HG02981 (cell line): ENCODE results near the gene CLEC6A.
"Not testable (repeated sequence)": the region's sequence is repeated elsewhere in the genome, so short reads cannot be mapped to it uniquely, and the experiment has no call there.

ENCODE experiments used
- ATAC-seq: cut with Tn5 transposase; IDR thresholded peaks from one replicate; pipeline ENCODE4 v1.9.1; 2021; ENCODE audit warnings: mild to moderate bottlenecking, moderate library complexity; ENCODE audit not compliant: unreplicated experiment

CLEC6A gene

DNA sequence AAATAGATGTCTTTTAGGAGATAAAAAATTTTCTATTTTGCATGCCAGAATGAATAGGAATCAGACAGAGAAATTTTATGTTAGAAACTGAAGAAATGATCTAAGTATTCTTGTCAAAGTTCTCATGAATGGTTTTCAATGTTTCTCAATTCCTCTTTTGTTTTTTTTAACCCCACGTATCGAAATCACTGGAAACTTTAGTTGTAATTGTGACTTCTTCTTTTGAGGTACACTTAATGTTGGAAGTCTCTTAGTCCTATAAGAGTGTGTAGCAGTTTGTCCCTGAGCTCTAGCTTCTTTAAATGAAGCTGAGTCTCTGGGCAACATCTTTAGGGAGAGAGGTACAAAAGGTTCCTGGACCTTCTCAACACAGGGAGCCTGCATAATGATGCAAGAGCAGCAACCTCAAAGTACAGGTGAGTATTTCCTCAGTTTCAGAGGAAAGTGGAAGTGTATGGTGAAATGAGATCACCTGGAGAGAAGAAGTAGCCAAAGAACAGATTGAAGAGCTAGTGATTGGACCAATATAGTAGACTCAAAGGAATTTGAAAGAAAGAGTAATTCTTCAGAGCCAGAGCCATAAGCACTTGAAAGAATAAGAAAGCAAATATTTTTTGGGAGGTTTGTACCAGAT, at the start of gene CLEC6A:
Gene CLEC6A (plus strand): TSS at position 236 of the 634 bp plus-strand sequence. CDS start 150 bp downstream, at position 386.
- ATAC-seq, result no peak

DNA sequence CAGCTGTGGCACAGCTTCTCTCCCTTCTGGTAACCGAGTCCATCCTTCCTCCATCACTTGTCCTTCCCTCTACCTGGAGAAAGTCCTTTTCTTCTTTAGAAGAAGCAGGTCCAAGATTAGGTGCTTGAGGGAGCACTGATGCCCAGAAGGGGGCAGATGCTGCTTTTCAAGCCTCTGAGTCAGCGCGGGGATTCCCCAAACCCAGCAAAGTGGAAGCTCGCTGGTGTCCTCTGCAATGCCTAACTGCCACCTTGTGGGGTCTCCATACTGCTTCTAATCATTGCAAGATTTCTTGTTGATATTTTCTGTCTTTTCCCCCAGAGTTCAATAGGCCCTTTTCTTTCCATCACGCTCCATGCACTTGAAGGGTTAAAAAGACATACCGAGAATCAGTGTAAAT, 36.2 kb upstream of the CLEC6A start:
- not testable (repeated sequence) for ATAC-seq

DNA sequence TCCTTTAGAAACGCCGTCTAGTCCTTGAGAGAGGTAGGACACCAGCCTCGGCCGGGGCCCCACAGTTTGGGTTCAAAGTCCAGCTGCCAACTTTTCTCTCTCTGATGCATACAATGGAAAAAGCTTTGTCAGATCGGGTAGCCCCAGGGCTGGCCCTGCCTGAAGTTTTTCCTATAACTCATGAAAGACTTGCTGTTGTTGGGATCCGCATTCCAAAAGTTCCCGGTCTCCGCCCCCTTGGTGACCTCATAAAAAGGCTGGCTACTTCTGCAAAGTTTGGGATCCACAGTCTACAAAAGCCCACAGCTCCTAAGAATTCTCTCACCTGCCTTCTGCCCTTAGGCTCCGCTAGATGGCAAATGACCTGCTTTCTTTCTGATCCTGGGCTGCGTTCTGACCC, 35.3 kb upstream of the CLEC6A start:
- no peak for ATAC-seq

- ATAC-seq, result not testable (repeated sequence)
Observed at GRCh38 chr12:8444536-8445278, 11.1 kb upstream of the CLEC6A start.

DNA sequence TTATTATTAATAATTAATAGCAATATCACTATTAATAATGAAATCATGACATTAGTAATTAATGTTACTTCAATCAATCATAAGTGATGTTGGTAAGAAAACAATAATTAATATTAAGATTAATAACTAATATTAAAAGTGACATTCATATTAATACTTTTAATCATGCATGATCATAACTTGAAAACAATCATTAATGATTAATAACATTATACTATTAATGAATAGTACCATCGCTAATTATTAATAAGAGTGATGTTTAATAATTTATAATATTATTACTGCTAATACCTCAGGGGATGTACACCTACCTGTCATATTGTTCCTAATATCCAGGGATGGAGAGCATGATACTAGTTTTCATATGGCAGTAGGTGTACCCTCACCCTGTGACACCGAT, 10.0 kb upstream of the CLEC6A start:
- ATAC-seq, result no peak

GRCh38 chr12:8446642-8447547, 8.9 kb upstream of the CLEC6A start:
- ATAC-seq, result no peak

- ATAC-seq, result no peak
Observed at GRCh38 chr12:8449355-8449859, 6.4 kb upstream of the CLEC6A start.

- no peak for ATAC-seq
Observed at GRCh38 chr12:8452036-8452435, 3.7 kb upstream of the CLEC6A start.

GRCh38 chr12:8453021-8453513, 2.7 kb upstream of the CLEC6A start:
- no peak for ATAC-seq

GRCh38 chr12:8453796-8454195, 2.0 kb upstream of the CLEC6A start:
- ATAC-seq, result no peak

DNA sequence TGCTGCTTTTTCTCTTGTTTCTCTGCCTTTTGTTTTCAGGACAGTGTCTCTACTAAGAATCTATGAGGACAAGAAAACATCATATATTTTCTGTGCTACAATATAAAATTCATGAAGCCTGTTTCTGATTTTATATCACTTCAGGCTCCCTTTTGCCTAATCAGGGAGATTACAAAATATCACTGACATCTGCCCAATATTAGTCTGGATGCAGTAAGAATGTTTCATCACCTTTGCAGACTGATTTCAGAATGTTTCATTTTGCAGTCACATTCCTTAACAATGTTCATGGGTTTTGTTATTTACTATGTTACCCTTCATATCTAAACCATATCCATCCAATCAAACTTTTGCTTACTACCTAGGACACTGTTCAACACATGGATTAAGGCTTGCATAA, 491 bp upstream of the CLEC6A start:
- ATAC-seq, result no peak

- ATAC-seq, result no peak
Observed at GRCh38 chr12:8461426-8461825, 5.7 kb downstream of the CLEC6A start.

DNA sequence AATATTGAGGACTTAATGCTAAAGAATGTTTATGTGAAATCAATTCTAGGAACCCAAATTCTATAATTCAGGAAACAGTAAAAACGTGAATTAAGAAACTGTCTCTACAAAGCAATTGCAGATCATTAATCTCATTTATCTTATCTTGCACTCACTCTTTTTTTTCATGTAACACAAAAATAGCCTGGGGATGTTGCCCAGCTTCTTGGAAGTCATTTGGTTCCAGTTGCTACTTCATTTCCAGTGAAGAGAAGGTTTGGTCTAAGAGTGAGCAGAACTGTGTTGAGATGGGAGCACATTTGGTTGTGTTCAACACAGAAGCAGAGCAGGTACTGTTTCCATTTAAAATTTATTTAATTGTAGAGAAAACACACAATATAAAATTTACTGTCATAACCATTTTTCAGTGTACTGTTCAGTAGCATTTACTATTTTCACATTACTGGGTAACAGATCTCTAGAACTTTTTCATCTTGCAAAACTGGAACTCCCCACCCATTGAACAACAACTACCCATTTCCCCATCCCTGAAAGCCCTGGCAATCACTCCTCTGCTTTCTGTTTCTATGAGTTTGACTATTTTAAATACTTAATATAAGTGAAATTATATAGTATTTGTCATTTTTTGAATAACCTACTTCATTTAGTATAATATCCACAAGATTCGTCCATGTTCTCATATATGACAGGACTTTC, 9.7 kb downstream of the CLEC6A start:
- no peak for ATAC-seq

- ATAC-seq, result no peak
Observed at GRCh38 chr12:8466241-8466640, 10.5 kb downstream of the CLEC6A start.

- ATAC-seq, result no peak
Observed at GRCh38 chr12:8471090-8471489, 15.3 kb downstream of the CLEC6A start.

GRCh38 chr12:8475508-8476203, 19.9 kb downstream of the CLEC6A start:
- no peak for ATAC-seq

DNA sequence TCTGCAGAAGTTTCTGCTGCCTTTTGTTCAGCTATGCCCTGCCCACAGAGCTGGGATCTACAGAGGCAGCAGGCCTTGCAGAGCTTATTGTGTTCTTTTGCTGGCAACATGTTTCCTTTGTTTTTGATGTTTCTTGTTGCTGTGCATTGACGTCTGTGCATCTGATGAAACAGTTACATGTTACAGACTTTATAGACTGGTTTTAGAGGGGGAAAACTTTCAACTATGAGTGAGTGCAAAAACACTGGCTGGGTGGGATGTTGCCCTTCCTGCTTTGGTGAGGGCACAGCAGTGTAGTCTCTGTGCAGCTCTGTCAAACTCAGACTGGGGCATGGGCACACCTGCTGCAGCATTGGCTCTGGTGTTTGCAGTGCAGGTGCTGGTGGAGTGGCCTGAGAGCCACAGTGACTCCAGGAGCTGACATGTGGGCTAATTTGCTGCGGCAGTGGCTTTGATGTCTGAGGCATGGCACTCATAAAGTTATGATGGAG, 26.9 kb downstream of the CLEC6A start:
- no peak for ATAC-seq

DNA sequence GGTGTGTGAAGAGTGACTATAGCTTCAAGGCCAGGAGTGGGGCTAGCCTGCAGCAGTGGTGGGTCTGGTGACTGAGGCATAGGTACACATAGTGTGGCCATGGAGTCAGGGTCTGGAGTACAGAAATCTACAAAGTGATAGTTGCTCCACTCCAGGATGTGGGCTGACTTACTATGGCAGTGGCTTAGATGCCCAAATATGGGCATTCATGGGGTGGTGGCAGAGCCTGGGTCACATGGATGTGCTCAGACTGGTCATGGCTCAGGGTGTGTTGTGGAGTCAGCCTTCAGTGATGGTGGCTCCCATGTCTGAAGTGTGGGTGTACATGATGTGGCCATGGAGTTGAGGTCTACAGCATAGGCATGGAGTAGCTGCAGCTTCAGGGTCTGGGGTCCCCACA, 27.3 kb downstream of the CLEC6A start:
- ATAC-seq, result no peak

GRCh38 chr12:8491646-8492530, 36.1 kb downstream of the CLEC6A start:
- no peak for ATAC-seq
